Activated T-cell treated with anti-CD3 and anti-CD28 coated beads, Interleukin-2, amount 50 U/mL, for 1 hour (primary cell): ENCODE data around the gene EFCAB5.
"Not testable (repeated sequence)": the region's sequence is repeated elsewhere in the genome, so short reads cannot be mapped to it uniquely, and the experiment has no call there.

Experiments used
- DNase-seq: peaks from one replicate; pipeline ENCODE4 v3.0.0-alpha.2; 2020

Gene EFCAB5

GRCh38 chr17:30103921-30104320 is 162.5 kb downstream of the EFCAB5 start:
- no peak for DNase-seq

DNA sequence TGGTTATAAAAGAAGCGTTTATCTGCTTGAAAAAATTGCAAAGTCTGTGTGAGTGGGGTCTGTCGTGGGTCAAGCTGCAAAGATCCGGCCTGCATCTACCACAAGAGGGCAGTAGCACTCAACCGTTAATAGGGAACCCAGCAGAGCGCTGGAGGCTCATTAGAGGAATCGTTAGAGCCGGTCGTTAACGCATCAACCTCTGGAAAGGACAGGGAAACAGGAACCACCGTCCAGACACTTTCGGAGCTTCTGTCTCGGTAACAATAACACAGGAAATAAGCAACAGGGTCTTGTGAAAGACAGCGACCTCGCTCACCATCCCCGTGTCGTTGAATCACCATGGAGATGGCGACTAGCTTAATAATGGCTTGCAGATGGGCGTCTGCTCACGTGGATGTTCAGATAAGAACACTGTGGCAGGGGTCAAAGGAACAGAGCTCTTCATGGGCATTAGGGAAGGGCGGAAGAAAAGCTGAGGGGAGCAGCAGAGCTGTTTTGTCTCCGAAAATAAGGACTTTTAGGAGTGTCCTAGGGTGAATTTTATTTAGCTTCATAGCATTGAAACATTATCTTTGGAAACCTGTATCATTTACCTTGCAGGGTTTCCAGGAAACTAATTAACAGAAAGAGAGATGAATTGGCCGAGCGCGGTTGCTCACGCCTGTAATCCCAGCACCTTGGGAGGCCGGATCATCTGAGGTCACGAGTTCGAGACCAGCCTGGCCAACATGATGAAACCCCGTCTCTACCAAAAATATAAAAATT is 163.3 kb downstream of the EFCAB5 start:
- DNase-seq, result peak; percentile 68

DNA sequence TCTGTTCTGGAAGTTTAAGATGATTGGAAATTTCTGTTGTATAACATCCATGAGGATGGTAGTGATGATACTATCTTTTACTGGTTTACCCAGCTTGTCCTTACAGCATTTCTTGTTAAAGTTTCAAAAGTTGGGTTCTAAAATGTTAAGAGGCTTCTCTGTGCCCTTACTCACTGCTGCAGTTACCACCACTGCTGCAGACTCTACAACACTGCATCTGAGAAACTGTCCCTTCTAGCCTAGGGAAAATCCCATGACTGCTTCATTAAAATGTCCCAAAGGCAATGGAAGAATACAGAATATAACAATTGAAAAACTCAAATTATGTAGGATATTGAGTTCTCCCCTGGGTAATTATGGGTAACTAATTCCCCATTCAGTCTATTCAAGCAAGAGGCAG is 171.4 kb downstream of the EFCAB5 start:
- DNase-seq, result no peak

- DNase-seq, result no peak
Measured at GRCh38 chr17:30113213-30113612, 171.8 kb downstream of the EFCAB5 start.

DNA sequence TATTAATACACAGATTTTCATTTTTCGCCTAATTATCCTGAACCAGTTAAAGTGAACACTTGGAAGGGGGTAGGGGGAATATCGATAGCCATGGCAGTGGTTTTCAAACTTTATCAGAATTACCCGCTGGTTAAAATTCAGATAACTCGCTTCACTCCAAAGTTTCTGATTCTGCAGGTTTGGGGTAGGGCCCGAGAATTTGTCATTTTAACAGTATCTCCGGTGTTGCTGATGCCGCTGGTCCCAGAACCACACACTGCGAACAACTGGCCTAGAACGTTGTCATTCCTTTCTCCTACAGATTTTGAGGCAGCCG is 174.9 kb downstream of the EFCAB5 start:
- no peak for DNase-seq

DNA sequence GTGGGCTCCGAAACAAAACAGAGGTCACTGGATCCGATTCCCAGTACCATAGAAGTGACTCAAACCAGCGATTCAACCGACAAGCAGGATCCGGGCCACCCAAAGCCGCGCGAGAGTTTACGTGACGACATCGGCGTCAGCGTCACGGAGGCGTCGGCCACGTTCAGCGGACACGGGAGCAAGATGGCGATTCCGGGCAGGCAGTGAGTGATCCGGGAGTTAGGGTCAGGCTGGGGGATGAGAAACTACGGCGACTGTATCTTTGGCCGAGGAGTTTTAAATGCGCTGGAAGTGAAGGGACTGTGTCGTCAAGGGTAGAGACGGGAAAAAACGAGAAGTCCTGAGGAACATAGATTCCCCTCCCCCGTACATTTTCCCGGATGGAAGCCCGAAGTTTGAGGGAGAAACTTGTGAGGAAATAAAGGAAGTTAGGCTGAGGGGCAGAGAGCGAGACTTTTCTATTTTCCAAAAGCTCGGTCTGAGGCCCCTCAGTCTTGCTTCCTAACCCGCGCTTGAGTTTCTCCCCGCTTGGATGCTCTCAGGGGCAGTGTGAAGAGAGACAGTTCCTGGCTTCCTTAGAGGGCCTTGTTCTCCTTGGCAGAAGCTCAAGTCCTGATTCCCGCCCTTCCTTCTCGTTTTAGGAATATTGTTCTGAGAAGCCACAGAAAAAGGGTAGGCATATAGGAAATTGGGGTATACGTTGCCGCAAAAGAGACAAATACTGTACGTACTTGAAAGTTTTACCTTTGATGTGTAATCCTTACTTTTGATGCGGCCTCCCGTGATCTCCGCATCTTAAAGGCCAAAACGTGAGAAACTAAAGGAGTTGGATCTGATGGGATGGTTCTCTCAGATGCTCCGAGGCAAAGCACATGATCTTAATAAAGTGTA is 175.5 kb downstream of the EFCAB5 start, which contains the start of gene NSRP1:
TSS of gene NSRP1 (plus strand) at position 156 of the 891 bp plus-strand sequence. CDS start at position 184, 28 bp downstream.
- DNase-seq, result peak; percentile 92

DNA sequence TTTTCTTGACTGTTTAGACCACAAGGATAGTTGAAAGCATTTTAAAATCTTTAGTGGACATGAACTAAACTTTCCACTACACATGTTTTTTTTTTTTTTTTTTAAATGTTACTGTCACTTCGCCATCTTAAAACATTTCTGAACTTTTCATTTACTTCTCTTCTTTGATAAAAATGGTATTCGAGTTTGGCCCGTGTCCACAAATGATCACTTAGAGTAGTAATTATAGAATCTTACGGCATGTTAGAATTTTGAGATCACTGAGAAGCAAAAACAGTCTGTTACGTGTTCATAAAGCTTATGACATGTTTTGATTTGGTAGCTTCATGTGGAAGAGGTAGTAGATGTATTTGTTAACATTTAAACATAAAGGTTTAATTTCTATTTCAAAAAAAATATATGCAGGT is 176.2 kb downstream of the EFCAB5 start:
- no peak for DNase-seq

DNA sequence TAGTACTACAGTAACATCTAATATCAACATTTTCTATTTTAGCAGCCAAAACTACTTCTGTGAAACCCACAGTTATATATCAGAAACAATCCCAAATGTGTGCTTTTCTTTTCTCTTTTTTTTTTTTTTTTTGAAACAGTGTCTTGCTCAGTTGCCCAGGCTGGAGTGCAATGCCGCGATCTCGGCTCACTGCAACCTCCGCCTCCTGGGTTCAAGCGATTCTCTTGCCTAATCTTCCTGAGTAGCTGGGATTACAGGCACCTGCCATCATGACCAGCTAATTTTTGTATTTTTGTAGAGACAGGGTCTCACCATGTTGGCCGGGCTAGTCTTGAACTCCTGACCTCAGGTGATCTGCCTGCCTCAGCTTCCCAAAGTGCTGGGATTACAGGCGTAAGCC is 177.2 kb downstream of the EFCAB5 start:
- not testable (repeated sequence) for DNase-seq

DNA sequence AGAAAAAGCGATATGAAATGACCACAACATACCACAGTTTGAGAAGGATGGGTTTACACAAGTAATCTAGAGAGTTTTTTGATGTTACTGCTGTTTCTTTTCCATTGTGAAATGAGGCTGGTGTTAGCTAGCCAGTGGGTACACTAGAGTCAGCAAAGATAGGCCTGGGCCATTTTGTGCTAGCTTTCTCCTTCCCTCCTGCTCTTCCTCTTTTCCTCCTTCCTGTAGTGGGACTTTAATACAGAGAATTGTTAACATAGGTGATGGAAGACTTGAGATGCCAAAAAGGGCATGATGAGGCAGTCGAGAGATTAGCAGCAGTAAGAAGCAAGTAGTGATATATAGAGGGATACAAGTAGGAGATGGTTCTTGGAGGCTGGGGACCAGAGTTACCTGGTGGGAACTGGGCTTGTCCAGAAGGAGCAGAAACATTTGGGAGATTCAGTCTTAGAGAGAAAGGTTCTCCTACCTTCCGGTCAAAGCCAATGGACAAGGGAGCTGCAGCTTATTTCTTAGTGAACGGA is 182.9 kb downstream of the EFCAB5 start:
- DNase-seq, result no peak

- no peak for DNase-seq
Measured at GRCh38 chr17:30130121-30130520, 188.7 kb downstream of the EFCAB5 start.

GRCh38 chr17:30132615-30133014 is 191.2 kb downstream of the EFCAB5 start:
- DNase-seq, result no peak

- DNase-seq, result no peak
Measured at GRCh38 chr17:30133197-30133596, 191.8 kb downstream of the EFCAB5 start.

DNA sequence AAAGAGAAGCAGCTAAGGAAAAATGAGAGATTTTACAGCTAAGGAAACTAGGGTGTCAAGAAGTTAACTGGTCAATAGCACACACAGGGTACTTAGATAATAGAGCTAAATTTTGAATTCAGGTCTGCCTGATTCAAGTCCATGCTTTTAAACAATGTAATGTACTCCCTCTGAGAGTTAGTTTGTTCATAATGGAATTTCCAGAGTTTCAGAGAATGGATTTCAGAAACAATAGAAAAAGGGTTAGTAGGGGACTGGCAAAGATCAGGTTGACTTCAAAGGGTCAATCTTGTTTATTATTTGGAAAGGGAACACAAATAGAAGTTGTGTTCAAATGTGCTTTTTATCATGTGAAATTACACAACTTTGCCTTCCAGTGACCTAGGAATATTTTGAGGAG is 193.1 kb downstream of the EFCAB5 start:
- DNase-seq, result no peak

- DNase-seq, result no peak
Measured at GRCh38 chr17:30137158-30137557, 195.7 kb downstream of the EFCAB5 start.

DNA sequence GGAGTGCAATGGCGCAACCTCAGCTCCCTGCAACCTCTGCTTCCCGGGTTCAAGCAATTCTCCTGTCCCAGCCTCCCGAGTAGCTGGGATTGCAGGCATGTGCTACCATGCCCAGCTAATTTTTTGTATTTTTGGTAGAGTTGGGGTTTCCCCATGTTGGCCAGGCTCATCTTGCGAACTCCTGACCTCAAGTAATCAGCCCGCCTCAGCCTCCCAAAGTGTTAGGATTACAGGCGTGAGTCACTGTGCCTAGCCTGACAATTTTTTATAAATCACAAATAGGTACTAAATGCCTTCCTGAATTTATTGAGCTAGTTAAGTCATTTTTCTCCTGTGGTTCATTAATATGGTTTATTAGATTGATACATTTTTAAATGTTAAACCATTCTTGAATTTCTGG is 206.4 kb downstream of the EFCAB5 start:
- DNase-seq, result not testable (repeated sequence)

- no peak for DNase-seq
Measured at GRCh38 chr17:30148376-30148775, 206.9 kb downstream of the EFCAB5 start.

- DNase-seq, result no peak
Measured at GRCh38 chr17:30151471-30151870, 210.0 kb downstream of the EFCAB5 start.

GRCh38 chr17:30153463-30153862 is 212.0 kb downstream of the EFCAB5 start:
- no peak for DNase-seq

DNA sequence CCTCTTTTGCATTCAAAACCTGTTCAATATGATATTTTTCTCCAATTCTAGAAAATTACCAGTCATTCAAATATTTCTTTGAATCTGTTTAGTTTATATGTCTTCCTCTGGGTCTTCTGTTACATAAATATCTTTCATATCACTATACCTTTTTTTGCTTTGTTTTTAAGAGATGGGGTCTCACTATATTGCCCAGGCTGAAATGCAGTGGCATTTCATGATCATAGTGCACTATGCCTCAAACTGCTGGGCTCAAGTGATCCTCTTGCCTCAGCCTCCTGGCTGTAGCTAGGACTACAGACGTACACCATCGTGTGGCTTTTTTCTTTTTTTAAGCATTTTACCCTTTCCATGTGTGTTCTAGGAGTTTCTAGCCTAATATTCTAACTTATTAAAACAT is 214.0 kb downstream of the EFCAB5 start:
- DNase-seq, result no peak
